SW480 (cell line): Measurements from ENCODE around the gene SLC16A12.

Source experiments
- DNase-seq: peaks from one replicate; pipeline ENCODE4 v3.0.0-alpha.2; 2016; ENCODE audit warnings: low spot score

SLC16A12 gene

DNA sequence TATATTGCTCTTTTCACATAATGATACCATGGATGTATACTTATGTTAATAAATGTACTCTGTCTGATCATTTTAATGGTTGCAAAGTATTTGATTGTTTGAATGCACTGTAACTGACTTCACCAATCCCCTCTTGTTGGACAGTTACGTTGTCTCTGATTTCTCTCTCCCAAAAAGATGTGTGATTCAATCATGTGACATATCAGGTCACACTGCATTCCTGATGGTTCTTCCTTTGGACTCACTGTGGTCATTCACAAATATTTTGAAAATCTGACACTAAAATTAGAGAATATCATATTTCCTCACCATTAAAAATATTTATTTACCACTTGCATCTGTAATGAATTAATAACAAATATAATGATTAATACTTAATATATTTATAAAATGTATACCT lies 22.2 kb downstream of the SLC16A12 start:
- no peak for DNase-seq

DNA sequence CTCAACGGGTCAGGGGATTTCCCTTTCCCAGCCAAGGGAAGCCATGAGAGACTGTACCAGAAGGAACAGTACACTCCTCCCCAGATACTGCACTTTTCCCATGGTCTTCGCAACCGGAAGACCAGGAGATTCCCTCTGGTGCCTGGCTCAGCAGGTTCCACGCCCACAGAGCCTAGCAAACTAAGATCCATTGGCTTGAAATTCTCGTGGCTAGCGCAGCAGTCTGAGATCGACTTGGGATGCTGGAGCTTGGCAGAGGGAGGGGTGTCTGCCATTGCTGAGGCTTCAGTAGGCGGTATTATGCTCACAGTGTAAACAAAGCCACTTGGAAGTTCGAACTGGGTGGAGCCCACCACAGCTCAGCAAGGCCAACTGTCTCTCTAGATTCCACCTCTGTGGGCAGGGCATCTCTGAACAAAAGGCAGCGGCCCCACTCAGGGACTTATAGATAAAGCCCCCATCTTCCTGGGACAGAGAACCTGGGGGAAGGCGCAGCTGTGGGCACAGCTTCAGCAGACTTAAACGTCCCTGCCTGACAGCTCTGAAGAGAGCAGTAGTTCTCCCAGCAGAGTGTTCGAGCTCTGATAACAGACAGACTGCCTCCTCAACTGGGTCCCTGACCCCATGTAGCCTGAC lies 29.6 kb downstream of the SLC16A12 start:
- no peak for DNase-seq

DNA sequence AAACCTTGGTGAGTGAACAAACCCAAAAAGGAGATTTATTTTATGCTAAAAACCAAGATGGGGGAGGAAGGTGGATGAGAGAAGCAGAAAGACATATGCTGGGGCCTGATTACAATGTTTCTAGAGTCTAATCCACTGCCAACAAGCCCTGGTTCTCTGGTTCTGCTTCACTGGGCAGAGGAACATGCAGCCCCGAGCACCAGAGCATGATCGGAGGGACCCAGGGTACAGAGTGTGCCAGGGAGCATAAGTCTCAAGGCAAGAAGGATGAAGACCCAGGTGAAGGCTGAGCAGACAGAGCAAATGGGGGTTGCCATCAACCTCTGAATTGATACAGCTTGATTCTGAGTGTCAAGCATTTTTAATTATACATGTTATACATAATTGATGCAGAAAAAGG lies 30.7 kb downstream of the SLC16A12 start:
- no peak for DNase-seq

DNA sequence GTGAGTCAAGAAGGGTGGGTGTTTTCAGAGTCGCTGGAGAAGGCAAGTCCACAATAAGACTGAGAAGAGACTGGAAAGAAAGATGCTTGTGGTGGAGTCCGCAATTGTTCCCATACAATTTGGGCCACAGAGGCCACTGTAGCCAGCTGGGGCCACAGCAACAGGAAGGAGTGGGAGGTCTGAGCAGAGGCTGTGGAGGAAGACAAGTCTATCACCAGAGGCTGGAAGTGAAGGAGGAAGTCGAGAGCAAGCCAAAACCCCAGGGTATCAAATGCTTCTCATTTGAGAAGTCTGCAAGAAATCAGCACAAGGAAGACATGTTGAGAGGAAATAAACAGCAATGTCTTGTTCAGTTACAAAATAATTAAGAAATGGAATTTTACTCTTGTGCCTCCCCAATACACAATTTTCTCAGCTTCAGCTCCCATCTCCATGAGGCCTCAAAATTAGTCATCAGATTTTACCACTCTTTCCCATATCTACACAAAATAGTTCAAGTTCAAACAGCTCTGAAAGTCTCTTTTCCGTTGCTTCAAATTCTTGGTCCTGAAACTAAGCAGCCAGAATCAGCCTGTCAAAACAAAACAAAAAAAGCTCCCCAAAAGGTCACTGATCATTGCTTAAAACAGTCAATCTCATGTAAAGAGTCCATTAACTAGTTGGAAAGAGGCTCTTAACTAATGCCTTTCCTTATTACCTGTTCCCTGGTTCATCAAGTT lies 31.6 kb downstream of the SLC16A12 start:
- no peak for DNase-seq

DNA sequence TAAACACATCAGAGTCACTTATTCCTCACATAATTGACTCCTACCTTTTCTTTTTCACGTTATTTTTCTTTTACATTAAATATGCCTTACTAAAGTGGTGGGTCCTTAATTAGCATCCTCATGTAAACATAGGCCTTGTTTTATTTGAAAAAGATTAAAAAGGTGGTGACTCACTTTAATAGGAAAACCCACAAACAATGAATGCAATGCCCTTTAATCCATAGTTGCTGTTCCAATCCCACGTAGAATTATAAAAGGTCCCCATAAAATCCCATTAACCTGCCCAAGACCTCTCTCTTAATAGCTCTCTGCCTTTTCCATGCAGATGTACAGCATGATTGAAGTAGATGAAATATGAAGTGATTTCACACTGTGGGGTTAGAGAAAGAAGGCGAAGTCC lies 32.2 kb downstream of the SLC16A12 start:
- no peak for DNase-seq

DNA sequence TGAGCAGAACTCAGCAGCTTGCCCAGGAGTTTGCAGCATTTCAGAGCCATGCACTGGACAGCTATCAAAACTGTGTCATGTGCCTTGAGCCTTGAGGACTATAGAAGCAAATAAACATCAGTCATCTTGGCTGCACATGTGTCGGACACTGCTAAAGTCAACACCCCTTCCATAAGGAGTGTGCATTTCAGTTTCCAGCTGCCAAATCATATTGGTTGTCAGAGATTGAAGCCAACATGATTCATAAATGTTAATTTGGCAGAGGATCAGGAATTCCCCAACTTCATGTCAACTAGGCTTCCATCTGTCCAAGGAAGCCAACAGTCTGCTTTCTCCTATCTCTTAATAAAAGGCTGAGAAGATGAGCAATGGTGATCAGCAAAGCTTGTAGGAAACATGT lies 32.8 kb downstream of the SLC16A12 start:
- DNase-seq = no peak

DNA sequence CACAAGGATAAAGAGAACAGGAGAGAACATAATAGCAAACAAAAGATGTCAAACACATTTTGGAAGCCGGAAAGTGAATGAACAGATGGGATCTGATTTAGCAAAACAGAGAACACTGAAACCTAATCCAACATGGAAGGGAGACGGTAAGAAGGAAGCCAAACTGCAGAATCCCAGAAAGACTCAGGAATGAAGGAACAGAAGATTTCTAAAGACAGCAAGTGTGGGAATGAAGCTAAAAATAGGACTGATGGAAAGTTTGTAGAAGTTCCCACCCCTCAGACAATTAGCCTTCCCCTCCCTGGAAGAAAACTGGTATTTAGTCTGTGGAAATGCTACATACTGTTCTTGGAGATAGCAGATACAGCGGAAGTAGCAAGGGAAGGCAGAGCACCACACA lies 40.8 kb downstream of the SLC16A12 start:
- DNase-seq = no peak

DNA sequence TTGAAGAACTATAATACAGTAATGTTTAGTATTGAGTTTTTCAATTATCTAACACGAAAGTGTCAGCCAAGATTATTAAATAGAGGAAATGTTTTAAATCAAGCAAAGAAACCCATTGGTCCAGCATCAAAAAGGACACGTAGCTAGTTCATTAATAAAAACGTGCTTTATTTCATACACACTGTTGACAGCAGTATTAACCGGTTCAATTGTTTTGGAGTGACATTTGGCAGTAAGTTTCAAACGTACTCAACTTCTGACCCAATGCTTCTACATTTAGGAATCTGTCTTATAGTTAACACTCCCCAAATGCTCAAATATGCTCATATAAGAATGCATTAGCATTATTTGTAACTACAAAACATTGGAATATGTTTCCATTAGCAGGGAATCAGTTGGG lies 41.3 kb downstream of the SLC16A12 start:
- DNase-seq = no peak

DNA sequence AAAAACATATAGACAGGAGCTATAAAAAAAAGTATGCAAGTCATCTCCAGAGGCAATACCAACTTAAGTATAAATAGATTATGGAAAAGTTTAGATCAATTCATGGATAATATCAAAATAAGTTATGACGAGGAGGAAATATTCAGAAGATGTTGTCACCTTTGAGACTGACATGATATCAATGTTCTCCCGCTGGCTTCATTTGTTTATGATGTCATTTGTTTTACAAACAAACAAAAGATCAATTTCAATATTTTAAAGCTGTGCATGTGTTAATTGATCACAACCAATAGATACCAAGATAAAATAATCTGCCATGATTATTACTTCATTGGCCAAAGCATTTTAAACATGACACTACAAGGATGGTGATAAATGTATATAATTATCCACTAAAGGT lies 43.5 kb downstream of the SLC16A12 start:
- no peak for DNase-seq

DNA sequence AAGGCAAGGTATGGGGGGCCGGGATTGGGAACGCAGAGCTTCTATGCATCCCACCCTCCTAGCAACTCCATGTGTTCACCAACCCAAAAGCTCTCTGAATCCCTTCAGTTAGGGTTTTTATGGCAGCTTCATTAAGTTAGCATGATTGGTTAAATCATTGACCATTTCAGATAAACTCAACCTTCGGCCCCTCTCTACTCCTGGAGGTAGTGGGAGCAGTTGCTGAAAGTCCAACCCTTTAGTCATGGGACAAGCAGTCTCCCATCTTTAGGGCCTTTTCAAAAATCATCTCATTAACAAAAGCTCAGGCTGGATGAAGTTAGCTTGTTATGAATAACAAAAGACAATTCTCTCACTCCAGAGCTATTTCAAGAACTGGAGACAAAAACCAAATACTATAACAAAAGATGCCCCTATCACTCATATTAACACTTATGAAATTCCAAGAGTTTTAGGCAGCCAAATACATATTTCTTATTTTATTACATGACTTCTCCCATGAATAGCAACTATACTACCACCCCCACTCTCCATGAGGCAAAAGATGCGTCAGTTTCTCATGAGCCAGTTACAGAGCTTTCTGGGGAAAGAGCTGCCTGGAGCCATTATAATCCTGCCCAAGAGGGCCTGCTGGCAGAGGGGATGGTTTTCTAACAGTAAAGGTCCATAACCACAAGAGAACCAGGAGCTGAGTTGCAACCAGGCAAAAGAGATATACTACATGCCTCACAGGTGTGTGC lies 44.6 kb downstream of the SLC16A12 start:
- DNase-seq = no peak

DNA sequence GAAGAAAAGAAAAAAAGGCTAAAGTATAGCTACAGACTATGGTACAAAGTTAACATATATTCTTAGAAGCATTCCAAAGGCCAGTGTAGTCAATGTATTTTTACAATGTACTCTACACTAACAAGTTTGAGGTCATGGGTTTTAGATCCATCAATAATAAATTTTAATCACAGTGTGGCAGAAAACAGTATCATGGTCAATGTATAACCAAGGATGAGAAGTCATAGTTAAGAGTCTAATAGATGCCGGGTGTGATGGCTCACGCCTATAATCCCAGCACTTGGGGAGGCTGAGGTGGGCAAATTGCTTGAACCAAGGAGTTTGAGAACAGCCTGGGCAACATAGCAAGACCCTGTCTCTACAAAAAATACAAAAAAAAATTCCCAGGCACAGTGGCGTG lies 53.1 kb downstream of the SLC16A12 start:
- no peak for DNase-seq

DNA sequence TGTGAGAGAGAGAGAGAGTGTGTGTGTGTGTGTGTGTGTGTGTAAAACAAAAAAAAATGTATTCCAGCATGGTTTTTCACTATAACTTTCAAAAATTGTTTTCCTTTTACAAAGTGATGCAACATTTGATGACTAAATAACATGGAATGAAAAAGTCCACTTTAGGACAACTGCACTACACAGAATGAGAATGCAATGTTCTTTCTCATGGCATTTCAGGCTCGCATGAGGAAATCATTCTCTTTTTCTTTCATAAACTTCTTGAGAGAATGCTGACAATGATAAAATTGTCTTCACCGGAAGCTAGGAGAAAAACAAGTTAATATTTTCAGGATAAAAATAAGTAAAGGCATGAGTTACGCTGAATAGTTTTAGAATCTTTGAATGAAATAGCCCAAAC lies 53.7 kb downstream of the SLC16A12 start:
- no peak for DNase-seq

DNA sequence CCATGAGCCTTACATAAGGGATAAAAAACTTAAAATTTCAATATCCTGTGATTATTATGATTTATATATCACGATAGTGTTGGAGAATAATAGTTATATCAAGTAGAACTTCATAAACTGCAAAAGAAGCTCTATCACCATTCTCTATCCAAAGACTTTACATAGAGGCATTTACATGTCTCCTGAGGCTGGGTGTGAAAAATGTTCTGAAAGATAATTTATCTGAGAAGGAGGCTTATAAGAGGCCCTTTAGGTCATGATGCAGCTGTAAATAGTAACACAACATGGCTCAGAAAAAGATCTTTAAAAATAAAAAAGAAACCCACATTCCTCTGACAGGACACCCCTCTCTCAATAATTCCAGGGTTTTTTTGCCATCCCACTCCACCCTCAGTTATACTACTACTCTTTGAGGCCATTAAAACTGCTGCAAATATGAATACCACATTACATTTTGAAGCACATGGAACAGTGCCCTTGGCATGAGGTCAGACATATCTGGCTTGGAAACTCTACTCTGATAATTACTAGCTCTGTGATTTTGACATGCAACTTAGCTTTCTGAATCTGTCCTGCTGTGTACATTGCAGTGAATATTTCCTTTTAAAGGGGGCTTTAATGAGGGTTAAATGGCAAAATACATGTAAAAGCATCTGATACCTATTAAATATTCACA lies 55.5 kb downstream of the SLC16A12 start:
- no peak for DNase-seq

DNA sequence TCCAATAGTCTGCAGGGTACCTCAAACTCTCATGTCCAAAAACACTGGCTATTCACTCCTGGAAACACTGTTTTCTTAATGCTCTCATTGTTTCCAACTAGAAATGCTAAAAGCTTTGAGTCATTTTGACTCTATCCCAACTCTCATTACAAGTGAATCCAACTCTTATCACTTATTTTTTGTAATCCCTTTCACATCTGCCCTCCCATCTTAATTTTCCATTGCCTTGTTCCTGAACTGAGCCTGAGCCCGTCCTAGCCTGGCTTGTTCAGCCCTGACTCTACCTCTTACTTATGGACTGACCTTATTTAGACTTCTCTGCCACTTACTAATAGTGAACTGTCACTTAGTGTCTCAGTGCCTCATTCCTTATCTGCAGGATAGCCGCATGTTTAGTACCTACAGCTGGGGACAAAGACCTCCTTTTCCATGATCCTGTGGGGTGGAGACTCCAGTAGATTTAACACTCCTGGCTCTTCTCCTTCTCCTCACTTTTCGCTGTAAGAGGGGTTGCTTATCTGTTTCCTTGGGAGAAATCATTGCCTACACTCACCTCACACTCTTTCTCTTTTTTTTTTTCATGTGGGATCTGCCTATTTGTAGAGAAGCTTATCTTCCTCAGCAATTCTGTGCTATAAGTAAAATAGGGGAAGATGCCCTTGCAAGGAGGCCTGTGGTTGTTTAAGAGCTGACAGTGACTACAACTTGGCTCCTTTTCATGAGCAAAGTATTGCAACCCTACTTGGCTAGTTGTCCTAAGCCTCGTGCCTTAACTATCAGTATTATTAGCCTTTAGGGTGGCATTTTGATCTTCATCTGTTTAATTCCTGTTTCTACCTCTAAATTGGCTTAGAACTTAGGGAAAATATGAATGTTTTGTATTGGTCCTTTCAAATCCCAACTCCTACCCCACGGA lies 56.4 kb downstream of the SLC16A12 start:
- no peak for DNase-seq

DNA sequence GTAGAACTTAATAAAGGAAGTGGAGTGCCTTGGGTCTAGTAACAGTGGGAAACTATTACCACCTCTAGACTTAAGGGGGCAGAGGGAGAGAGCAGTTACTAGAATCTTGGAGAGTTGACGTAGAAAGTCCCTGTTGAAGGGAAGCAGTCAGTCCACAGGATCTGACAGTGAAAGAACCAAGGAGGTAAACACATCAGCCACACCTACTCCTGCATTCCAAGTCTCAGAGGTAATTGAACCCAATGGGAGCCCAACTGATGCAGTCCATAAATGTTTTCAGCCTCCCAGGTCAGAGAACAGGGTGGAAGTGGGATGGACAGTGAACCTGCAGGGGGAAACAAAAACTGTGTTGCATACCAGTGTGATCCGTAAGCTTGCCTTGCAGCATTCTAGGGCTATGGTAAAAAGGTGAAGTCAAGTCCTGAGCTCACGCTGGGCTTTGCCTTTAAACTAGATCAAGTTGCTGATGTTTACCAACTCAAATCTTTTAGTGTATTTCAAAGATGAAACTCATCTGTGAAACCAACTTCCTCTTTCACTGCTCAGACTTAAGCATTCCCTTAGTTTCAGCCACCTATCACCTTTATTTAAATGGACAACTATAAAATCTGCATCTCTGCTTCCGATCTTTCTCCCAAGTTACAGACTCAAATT lies 57.2 kb downstream of the SLC16A12 start:
- DNase-seq = no peak

DNA sequence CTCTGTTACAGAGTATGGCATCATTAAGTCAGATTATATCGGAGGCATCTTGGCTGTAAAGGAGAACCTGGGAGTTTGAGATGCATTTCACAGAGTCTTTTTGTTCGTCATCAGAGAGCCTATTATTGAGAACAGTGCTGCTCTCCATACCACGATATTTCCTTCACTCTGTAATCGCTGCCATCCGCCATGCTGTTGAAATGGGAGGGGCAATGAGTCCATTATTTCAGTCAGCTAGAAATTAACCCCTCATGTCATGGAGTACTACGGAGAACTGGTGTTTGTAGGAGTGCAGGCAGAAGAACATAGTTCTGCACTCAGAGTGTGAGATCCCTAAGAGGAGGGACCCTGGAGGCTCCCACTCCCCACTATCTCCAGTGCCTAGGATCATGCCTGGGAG lies 59.2 kb downstream of the SLC16A12 start:
- DNase-seq = no peak

DNA sequence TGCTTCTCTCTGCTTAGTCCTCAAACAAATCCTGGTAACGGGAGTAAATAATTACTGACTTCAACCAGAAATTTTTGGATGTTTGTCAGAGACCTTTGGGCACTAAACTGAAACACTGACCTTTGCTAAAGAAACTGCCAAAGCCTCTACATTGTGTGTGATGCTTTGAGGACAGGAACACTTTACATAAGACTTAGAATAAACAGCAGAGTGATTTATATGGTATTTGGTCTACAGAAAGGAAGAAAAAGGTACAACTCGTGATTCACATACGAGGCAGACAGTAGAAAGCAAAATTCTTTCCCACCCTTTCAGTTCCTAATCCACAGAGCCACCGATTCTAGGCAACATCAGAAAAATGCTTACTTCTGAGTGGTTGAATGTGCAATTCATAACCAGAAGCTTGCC lies 59.8 kb downstream of the SLC16A12 start:
- no peak for DNase-seq

DNA sequence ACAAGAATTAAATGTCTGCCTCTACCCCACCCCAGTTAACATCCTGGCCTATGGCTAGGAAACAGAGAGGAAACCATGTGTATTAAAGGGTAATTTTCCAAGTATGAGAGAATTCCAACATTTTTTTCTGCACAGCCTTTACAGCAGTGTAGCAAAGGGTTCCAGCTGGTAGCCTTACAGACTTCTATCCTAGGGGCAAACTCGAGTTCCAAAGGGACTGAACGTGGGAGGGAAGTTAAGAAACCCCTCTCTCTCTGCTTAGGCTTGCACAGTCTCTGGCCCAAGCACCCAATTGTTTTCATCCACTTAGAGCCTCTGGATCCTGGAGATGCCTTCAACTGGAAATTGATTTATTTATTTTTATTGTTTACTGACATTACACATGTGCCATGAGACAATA lies 60.3 kb downstream of the SLC16A12 start:
- no peak for DNase-seq

DNA sequence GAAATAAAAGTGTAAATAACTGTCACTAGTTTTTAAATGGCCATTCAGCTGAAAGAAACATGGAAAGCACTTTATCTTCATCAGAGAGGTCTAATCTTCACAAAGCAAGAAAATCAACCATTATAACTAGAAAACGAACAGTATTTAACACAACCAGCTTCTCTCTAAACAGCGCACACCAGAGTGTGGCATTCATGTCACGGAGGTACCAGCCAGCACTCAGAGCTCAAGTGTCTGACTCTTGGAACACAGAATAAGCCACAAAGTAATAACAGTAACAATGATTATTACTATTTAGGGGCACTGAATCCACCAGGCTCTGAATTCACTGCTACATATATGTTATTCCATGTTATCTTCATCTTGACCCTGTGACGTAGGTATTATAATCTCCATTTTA lies 60.9 kb downstream of the SLC16A12 start:
- DNase-seq = no peak

DNA sequence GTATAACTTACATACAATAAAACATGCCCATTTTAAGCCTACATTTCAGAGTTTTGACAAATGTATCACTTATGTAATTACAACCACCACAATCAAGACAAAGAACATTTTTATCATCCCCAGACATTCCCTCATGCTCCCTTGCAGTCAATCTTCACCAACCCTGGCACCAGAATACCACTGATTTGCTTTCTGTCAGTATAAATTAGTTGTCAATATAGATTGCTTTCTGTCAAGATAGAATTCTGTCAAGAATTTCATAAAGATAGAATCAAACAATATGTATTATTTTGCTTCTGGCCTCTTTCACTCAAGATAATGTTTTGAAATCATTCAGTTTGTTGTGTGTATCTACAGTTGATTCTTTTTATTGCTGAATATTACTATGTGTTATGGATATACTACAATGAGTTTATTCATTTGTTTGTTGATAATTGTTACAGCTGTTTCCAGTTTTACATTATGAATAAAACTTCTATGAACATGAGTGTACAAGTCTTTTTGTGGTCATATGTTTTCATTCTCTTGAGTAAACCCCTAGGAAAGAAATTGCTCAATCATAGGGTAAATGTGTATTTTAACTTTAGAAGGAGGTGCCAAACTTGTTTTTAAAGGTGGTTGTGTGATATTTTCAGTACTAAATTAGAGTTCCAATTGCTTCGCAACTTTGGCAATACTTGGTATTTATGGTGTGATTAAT lies 64.1 kb downstream of the SLC16A12 start:
- DNase-seq = no peak

DNA sequence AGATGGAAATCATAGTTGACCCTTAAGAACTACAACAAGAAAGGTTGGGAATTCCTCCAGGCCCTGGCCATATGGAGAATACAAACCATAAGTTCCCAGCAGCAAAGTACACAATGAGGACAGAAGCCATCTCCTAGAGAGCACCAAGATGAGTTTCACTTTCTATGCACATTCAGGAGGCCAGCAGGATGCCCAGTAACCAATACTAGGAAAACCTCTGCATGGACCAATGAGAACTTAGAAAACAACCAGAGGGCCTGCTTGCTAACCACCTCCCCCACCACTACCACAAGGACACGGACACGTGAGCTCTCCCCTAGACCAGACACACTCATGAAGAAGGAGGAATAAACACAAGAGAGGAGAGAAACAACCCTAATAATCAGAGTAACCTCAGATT lies 64.8 kb downstream of the SLC16A12 start:
- no peak for DNase-seq
